IgD-negative memory B cell (primary cell): ENCODE measurements around the gene SLC30A5. TPM values are rescaled to one million over a fixed set of nuclear protein-coding genes. Genes with fewer than 3 reads are reported as not detected.

Experiments used
- H3K27ac Mint-ChIP-seq, 3 donors: one replicate each; pipeline ENCODE4 v1.8.0; 2020 to 2022; ENCODE audit warnings: mild to moderate bottlenecking in 3 of 3, mixed read lengths in 3 of 3, moderate library complexity in 1 of 3
- H3K27me3 Mint-ChIP-seq: one replicate; pipeline ENCODE4 v1.8.0; 2021; ENCODE audit warnings: mixed read lengths
- H3K36me3 Mint-ChIP-seq: one replicate; pipeline ENCODE4 v1.8.0; 2020; ENCODE audit warnings: mild to moderate bottlenecking, mixed read lengths
- H3K4me1 Mint-ChIP-seq, 3 donors: one replicate each; pipeline ENCODE4 v1.8.0; 2020 to 2022; ENCODE audit warnings: mixed read lengths in 3 of 3, mild to moderate bottlenecking in 1 of 3
- H3K4me3 Mint-ChIP-seq, 4 donors: one replicate each; pipeline ENCODE4 v1.8.0; 2020 to 2022; ENCODE audit warnings: mild to moderate bottlenecking in 4 of 4, mixed read lengths in 4 of 4, moderate library complexity in 3 of 4
- H3K9me3 Mint-ChIP-seq, 3 donors: one replicate each; pipeline ENCODE4 v1.8.0; 2020 to 2021; ENCODE audit warnings: mixed read lengths in 3 of 3, mild to moderate bottlenecking in 1 of 3
- polyA plus RNA-seq: library from polyadenylated mRNA; unstranded; fragments of 300-500 nt; fragmentation: Illumina TruSeq; gene quantifications from one replicate; pipeline ENCODE4 v1.2.3, GENCODE V29; 2021

The SLC30A5 gene
- polyA plus RNA-seq, 1 donor from 2014 or later: 25.9 TPM

DNA sequence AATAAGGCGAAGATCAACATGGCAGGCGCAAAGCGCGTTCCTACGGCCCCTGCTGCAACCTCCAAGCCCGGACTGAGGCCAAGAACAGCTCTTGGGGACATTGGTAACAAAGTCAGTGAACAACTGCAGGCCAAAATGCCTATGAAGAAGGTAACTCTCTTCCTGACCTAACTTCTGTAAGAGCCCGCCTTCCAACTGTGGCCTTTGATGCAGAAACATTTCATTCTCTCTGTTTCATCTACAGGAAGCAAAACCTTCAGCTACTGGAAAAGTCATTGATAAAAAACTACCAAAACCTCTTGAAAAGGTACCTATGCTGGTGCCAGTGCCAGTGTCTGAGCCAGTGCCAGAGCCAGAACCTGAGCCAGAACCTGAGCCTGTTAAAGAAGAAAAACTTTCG, 74.1 kb downstream of the SLC30A5 start:
- no peaks in the 10 kb centered on the region for H3K9me3 Mint-ChIP-seq
- H3K27ac Mint-ChIP-seq: peak overlapping the region; percentile 59 to 94 (median 88)
- H3K4me1 Mint-ChIP-seq: peaks cover 11 to 22% (median 18%) of the 10 kb centered on the region in 3 donors
- peaks cover 3% of the 10 kb centered on the region for H3K36me3 Mint-ChIP-seq
- H3K4me3 Mint-ChIP-seq: peak overlapping the region; percentile 89 to 98 (median 94)
- H3K27me3 Mint-ChIP-seq: peaks cover 3% of the 10 kb centered on the region

DNA sequence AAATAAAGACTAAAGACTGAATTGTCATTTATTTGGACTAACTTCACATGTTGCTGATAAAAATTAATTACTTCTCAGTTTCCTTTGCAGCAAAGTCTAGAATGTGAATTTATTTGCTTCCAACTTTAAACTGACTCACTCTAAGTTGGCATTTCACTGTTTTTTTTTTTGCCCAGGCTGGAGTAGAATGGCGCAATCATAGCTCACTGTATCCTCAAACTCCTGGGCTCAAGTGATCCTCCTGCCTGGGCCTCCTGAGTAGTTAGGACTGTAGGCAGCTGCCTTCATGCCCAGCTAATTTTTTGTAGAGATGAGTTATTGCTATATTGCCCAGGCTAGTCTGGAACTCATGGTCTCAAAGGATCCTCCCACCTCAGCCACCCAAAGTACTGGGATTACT, 76.7 kb downstream of the SLC30A5 start:
- H3K4me3 Mint-ChIP-seq: no peak overlapping the region
- no peak overlapping the region for H3K27ac Mint-ChIP-seq
- peaks cover 3% of the 10 kb centered on the region for H3K27me3 Mint-ChIP-seq

GRCh38 chr5:69170969-69171368, 77.2 kb downstream of the SLC30A5 start:
- Mint-ChIP-seq H3K9me3 (no peaks in the 10 kb centered on the region), H3K4me1 (peaks cover 11 to 22% (median 16%) of the 10 kb centered on the region in 3 donors), H3K4me3 (no peak overlapping the region)

More for the DNA sequence above, 76.7 kb downstream of the SLC30A5 start:
- Mint-ChIP-seq H3K36me3 (peaks cover 6% of the 10 kb centered on the region), H3K9me3 (no peaks in the 10 kb centered on the region), H3K4me1 (peaks cover 11 to 22% (median 18%) of the 10 kb centered on the region in 3 donors)

More at GRCh38 chr5:69170969-69171368, 77.2 kb downstream of the SLC30A5 start:
- Mint-ChIP-seq H3K27ac (no peak overlapping the region), H3K36me3 (peaks cover 6% of the 10 kb centered on the region), H3K27me3 (peaks cover 3% of the 10 kb centered on the region)

Other genes with a start within 250 kb of the SLC30A5 start
- gene CCNB1, start 73.1 kb downstream of the SLC30A5 start, polyA plus RNA-seq: 7.7 TPM
- gene CENPH, start 95.6 kb downstream of the SLC30A5 start, polyA plus RNA-seq: 18.0 TPM
- 23.9 TPM for gene CDK7, start 140.9 kb downstream of the SLC30A5 start, polyA plus RNA-seq
- 5.5 TPM for gene CCDC125, start 238.8 kb downstream of the SLC30A5 start, polyA plus RNA-seq